H1 (cell line): ENCODE measurements around the gene TERF2IP. TPM values are rescaled to one million over a fixed set of nuclear protein-coding genes. Genes with fewer than 3 reads are reported as not detected.

Source experiments
- SAP30 ChIP-seq: fragments of 300-600 bp; sonication (generic); IDR thresholded peaks from 2 replicates; pipeline ENCODE4 v1.7.1; 2012; ENCODE audit warnings: low read length, moderate library complexity, mild to moderate bottlenecking, inconsistent platforms; ENCODE audit not compliant: insufficient read depth, insufficient replicate concordance
- polyA plus RNA-seq, 7 experiments: library from polyadenylated mRNA; depleted of rRNA in 3 of 7; stranded (reverse) in 5 of 7; unstranded in 2 of 7; fragments of >200 nt in 5 of 7; fragments of 200-250 nt in 2 of 7; gene quantifications; 1 replicate in 5 of 7; 2 replicates in 1 of 7; 4 replicates in 1 of 7; pipeline versions ENCODE4 v1.2.1 to v1.2.3, GENCODE V29; 2011 to 2013; ENCODE audit warnings: missing spikeins in 2 of 7, mixed read lengths in 2 of 7
- total RNA-seq: library from RNA; stranded (reverse); fragmentation: NEBNext Ultra II Directional; extraction: Animal tissue kit (Norgen Biotek cat#: 25700); gene quantifications from 2 replicates; pipeline ENCODE4 v1.2.1, GENCODE V29; 2021

TERF2IP gene
- total and polyA plus RNA-seq, 2 of the 8 experiments (the other 6 are each of a cell fraction or from before 2014, with no cell fraction given): 5.5 to 15.1 TPM

GRCh38 chr16:75617121-75617520 lies 30.5 kb upstream of the TERF2IP start (continued):
- TF ChIP-seq SAP30: no peak
